Measurements from ENCODE around the gene PTPRJ. TPM values are rescaled to one million over a fixed set of nuclear protein-coding genes. Genes with fewer than 3 reads are reported as not detected.

The PTPRJ gene
- total and polyA plus RNA-seq, 2 experiments from 2014 or later = 9.3 to 16.4 TPM

- 78% methylated on average over 3 of the region's 3 CpGs for WGBS (ENCODE audit: low lambda C conversion rate, missing lambda C conversion rate)
- Histone ChIP-seq H3K4me2 (no peak overlapping the region), H3K36me3 (replicated peaks; ENCODE audit: insufficient read depth, low read depth) (no peaks in the 10 kb centered on the region), H3K4me3 (no peak overlapping the region), H3K27me3 (no peaks in the 10 kb centered on the region), H3K9me3 (ENCODE audit: low read depth) (no peaks in the 10 kb centered on the region), H4K20me1 (ENCODE audit: insufficient read depth, poor library complexity, severe bottlenecking) (no peaks in the 10 kb centered on the region), H3K4me1 (ENCODE audit: insufficient read depth) (peaks cover 6% of the 10 kb centered on the region), H2AFZ (no peak overlapping the region), H3K9me2 (replicated peaks; ENCODE audit: insufficient read depth) (no peaks in the 10 kb centered on the region), H3K79me2 (peaks cover 86% of the 10 kb centered on the region), H3K27ac (no peak overlapping the region)
- no peak for DNase-seq (ENCODE audit: low spot score)
- TF ChIP-seq EZH2 (IDR thresholded peaks at IDR 0.05; ENCODE audit: borderline replicate concordance) (no peak), EZH2phosphoT487 (IDR thresholded peaks at IDR 0.05; ENCODE audit: low read depth, severe bottlenecking, unreplicated experiment) (no peak), CTCF (IDR thresholded peaks at IDR 0.05; ENCODE audit: poor library complexity) (no peak)
These were observed 30.9 kb downstream of the PTPRJ start for GRCh38 chr11:48011102-48011797.

GRCh38 chr11:48011798-48012391 is 31.5 kb downstream of the PTPRJ start:
- Histone ChIP-seq H3K9me2 (replicated peaks; ENCODE audit: insufficient read depth) (no peaks in the 10 kb centered on the region), H3K27me3 (no peaks in the 10 kb centered on the region), H3K4me3 (no peak overlapping the region), H4K20me1 (ENCODE audit: insufficient read depth, poor library complexity, severe bottlenecking) (no peaks in the 10 kb centered on the region), H3K27ac (no peak overlapping the region), H3K4me1 (ENCODE audit: insufficient read depth) (peaks cover 6% of the 10 kb centered on the region), H3K9me3 (ENCODE audit: low read depth) (no peaks in the 10 kb centered on the region), H2AFZ (no peak overlapping the region), H3K4me2 (no peak overlapping the region), H3K79me2 (peaks cover 90% of the 10 kb centered on the region), H3K36me3 (replicated peaks; ENCODE audit: insufficient read depth, low read depth) (no peaks in the 10 kb centered on the region)
- WGBS (ENCODE audit: low lambda C conversion rate, missing lambda C conversion rate) = 98% methylated on average over 9 of the region's 9 CpGs
- TF ChIP-seq CTCF (IDR thresholded peaks at IDR 0.05; ENCODE audit: poor library complexity) = no peak
- TF ChIP-seq EZH2 (IDR thresholded peaks at IDR 0.05; ENCODE audit: borderline replicate concordance) = no peak
- no peak for TF ChIP-seq EZH2phosphoT487 (IDR thresholded peaks at IDR 0.05; ENCODE audit: low read depth, severe bottlenecking, unreplicated experiment)
- no peak for DNase-seq (ENCODE audit: low spot score)

GRCh38 chr11:48013269-48013901 is 33.0 kb downstream of the PTPRJ start:
- 75% methylated on average over 8 of the region's 8 CpGs for WGBS (ENCODE audit: low lambda C conversion rate, missing lambda C conversion rate)

More at GRCh38 chr11:48013269-48013901, 33.0 kb downstream of the PTPRJ start:
- Histone ChIP-seq H3K9me3 (ENCODE audit: low read depth) (no peaks in the 10 kb centered on the region), H3K79me2 (peaks cover 84% of the 10 kb centered on the region), H3K36me3 (replicated peaks; ENCODE audit: insufficient read depth, low read depth) (no peaks in the 10 kb centered on the region), H3K27ac (no peak overlapping the region), H4K20me1 (ENCODE audit: insufficient read depth, poor library complexity, severe bottlenecking) (no peaks in the 10 kb centered on the region), H2AFZ (no peak overlapping the region), H3K9me2 (replicated peaks; ENCODE audit: insufficient read depth) (no peaks in the 10 kb centered on the region), H3K4me2 (no peak overlapping the region), H3K27me3 (no peaks in the 10 kb centered on the region), H3K4me1 (ENCODE audit: insufficient read depth) (peaks cover 11% of the 10 kb centered on the region), H3K4me3 (no peak overlapping the region)
- TF ChIP-seq EZH2phosphoT487 (IDR thresholded peaks at IDR 0.05; ENCODE audit: low read depth, severe bottlenecking, unreplicated experiment) (no peak), CTCF (IDR thresholded peaks at IDR 0.05; ENCODE audit: poor library complexity) (no peak)
- DNase-seq (ENCODE audit: low spot score) = peak; percentile 37

Data from hepatocyte (in vitro differentiated cells).